H1 (cell line): ENCODE results near the gene PLEKHH3. TPM values are rescaled to one million over a fixed set of nuclear protein-coding genes. Genes with fewer than 3 reads are reported as not detected.

Experiments
- CTCF ChIA-PET: fragments of 300-600 bp; sonication (Branson Sonifier 250); formaldehyde crosslinking; loops from one replicate; lab custom pipeline; 2021; ENCODE audit not compliant: partially characterized antibody; lab: Charles Lee
- POLR2A ChIA-PET: fragments of 300-600 bp; sonication (Branson Sonifier 250); formaldehyde crosslinking; loops from one replicate; lab custom pipeline; 2021; ENCODE audit warnings: inconsistent platforms; ENCODE audit not compliant: partially characterized antibody; lab: Charles Lee
- DNase-seq, 2 experiments: peaks; one replicate each; pipeline versions ENCODE4 v3.0.0 to v3.0.0-alpha.2; 2010 to 2022; ENCODE audit warnings: low spot score in 2 of 2, low read depth in 1 of 2, mixed read lengths in 1 of 2
- FAIRE-seq: peaks from 2 replicates; lab custom pipeline; 2011; peaks lifted over from hg19 to GRCh38; lab: Jason Lieb, UNC
- H2AFZ ChIP-seq: 2 replicates; pipeline ENCODE4 v1.8.1; 2012; ENCODE audit warnings: low read length, inconsistent platforms
- H2AK5ac ChIP-seq: 2 replicates; pipeline ENCODE4 v1.6.1; 2013; ENCODE audit warnings: low read depth, low read length
- H2BK120ac ChIP-seq: replicated peaks from 2 replicates; pipeline ENCODE3; 2013; ENCODE audit warnings: low read depth, low read length, inconsistent platforms
- H2BK12ac ChIP-seq: 2 replicates; pipeline ENCODE4 v1.6.1; 2013; ENCODE audit warnings: low read depth, low read length
- H2BK15ac ChIP-seq: 2 replicates; pipeline ENCODE4 v1.6.1; 2013; ENCODE audit warnings: low read length
- H2BK20ac ChIP-seq: 2 replicates; pipeline ENCODE4 v1.6.1; 2013; ENCODE audit warnings: low read length
- H2BK5ac ChIP-seq: 2 replicates; pipeline ENCODE4 v1.6.1; 2013; ENCODE audit warnings: low read depth, low read length
- H3K14ac ChIP-seq: 2 replicates; pipeline ENCODE4 v1.6.1; 2013; ENCODE audit warnings: inconsistent platforms; ENCODE audit not compliant: insufficient read length
- H3K18ac ChIP-seq: 2 replicates; pipeline ENCODE4 v1.6.1; 2013; ENCODE audit warnings: low read length; ENCODE audit errors: extremely low read depth
- H3K23ac ChIP-seq: 2 replicates; pipeline ENCODE4 v1.6.1; 2013; ENCODE audit warnings: inconsistent platforms; ENCODE audit not compliant: insufficient read length
- H3K23me2 ChIP-seq: 2 replicates; pipeline ENCODE4 v1.6.1; 2013; ENCODE audit warnings: low read depth, low read length
- H3K27ac ChIP-seq: 2 replicates; pipeline ENCODE4 v1.6.1; 2011; ENCODE audit warnings: low read depth, low read length, inconsistent platforms
- H3K27me3 ChIP-seq, 4 experiments: replicated peaks in 1 of 4; 1 replicate in 1 of 4; 2 replicates in 3 of 4; pipeline versions ENCODE4 v1.6.1 to v1.8.1; 2011 to 2013; ENCODE audit warnings: low read length in 3 of 4, mild to moderate bottlenecking in 3 of 4, inconsistent platforms in 2 of 4, mixed read lengths in 2 of 4, moderate library complexity in 1 of 4; ENCODE audit not compliant: control insufficient read depth in 3 of 4, insufficient read depth in 3 of 4; ENCODE audit errors: extremely low read depth in 1 of 4
- H3K36me3 ChIP-seq, 4 experiments: 2 replicates each; pipeline versions ENCODE4 v1.6.1 to v1.8.1; 2011 to 2013; ENCODE audit warnings: mild to moderate bottlenecking in 4 of 4, low read length in 3 of 4, moderate library complexity in 2 of 4, control low read depth in 1 of 4, inconsistent platforms in 1 of 4; ENCODE audit not compliant: insufficient read depth in 4 of 4, control insufficient read depth in 2 of 4
- H3K4ac ChIP-seq: replicated peaks from 2 replicates; pipeline ENCODE3; 2013; ENCODE audit warnings: low read length, low read depth, mixed read lengths, inconsistent platforms; ENCODE audit not compliant: insufficient read length
- H3K4me1 ChIP-seq, 4 experiments: replicated peaks in 1 of 4; 1 replicate in 1 of 4; 2 replicates in 3 of 4; pipeline versions ENCODE4 v1.6.1 to v1.8.1; 2011 to 2013; ENCODE audit warnings: low read length in 3 of 4, inconsistent platforms in 2 of 4, mixed read lengths in 1 of 4; ENCODE audit not compliant: insufficient read depth in 4 of 4, control insufficient read depth in 3 of 4
- H3K4me2 ChIP-seq, 2 experiments: 2 replicates each; pipeline versions ENCODE4 v1.6.1 to v1.8.1; 2011 to 2013; ENCODE audit warnings: low read depth in 2 of 2, low read length in 2 of 2, control low read depth in 1 of 2, inconsistent platforms in 1 of 2, mild to moderate bottlenecking in 1 of 2; ENCODE audit not compliant: insufficient read depth in 1 of 2
- H3K4me3 ChIP-seq, 4 experiments: fragments of 200-600, 300-600 bp in 1 of 4; sonication (generic), shearing (Covaris generic), sonication (Bioruptor Twin) in 1 of 4; 2 replicates each; pipeline versions ENCODE4 v1.5.1 to v1.8.1; 2011 to 2016; ENCODE audit warnings: low read length in 4 of 4, low read depth in 3 of 4, control low read depth in 2 of 4, inconsistent platforms in 2 of 4, mild to moderate bottlenecking in 2 of 4, mixed read lengths in 1 of 4, moderate library complexity in 1 of 4; ENCODE audit not compliant: insufficient read depth in 2 of 4; ENCODE audit errors: extremely low read depth in 1 of 4
- H3K56ac ChIP-seq: replicated peaks from 2 replicates; pipeline ENCODE3; 2013; ENCODE audit warnings: low read depth, mild to moderate bottlenecking, mixed read lengths, low read length, inconsistent platforms; ENCODE audit not compliant: insufficient read length
- H3K79me1 ChIP-seq: 2 replicates; pipeline ENCODE4 v1.6.1; 2013; ENCODE audit warnings: low read depth, low read length, control low read depth
- H3K79me2 ChIP-seq, 2 experiments: 2 replicates each; pipeline versions ENCODE4 v1.6.1 to v1.8.1; 2012 to 2013; ENCODE audit warnings: low read length in 2 of 2, mild to moderate bottlenecking in 2 of 2, inconsistent platforms in 1 of 2; ENCODE audit not compliant: insufficient read depth in 2 of 2, control insufficient read depth in 1 of 2
- H3K9ac ChIP-seq, 4 experiments: replicated peaks in 1 of 4; 1 replicate in 1 of 4; 2 replicates in 3 of 4; pipeline versions ENCODE4 v1.6.1 to v1.8.1; 2011 to 2013; ENCODE audit warnings: low read depth in 3 of 4, low read length in 3 of 4, control low read depth in 2 of 4, mild to moderate bottlenecking in 2 of 4, moderate library complexity in 2 of 4, inconsistent platforms in 1 of 4; ENCODE audit errors: extremely low read depth in 1 of 4
- H3K9me3 ChIP-seq, 2 experiments: 2 replicates each; pipeline versions ENCODE4 v1.6.1 to v1.8.1; 2012 to 2013; ENCODE audit warnings: mild to moderate bottlenecking in 2 of 2, moderate library complexity in 2 of 2, control low read depth in 1 of 2, inconsistent platforms in 1 of 2, low read depth in 1 of 2, low read length in 1 of 2, mixed read lengths in 1 of 2; ENCODE audit not compliant: insufficient read depth in 2 of 2
- H4K20me1 ChIP-seq, 2 experiments: replicated peaks in 1 of 2; 2 replicates each; pipeline versions ENCODE3 to v1.8.1; 2011 to 2013; ENCODE audit warnings: inconsistent platforms in 2 of 2, low read length in 2 of 2, mild to moderate bottlenecking in 1 of 2; ENCODE audit not compliant: insufficient read depth in 2 of 2, control insufficient read depth in 1 of 2
- H4K5ac ChIP-seq: 2 replicates; pipeline ENCODE4 v1.6.1; 2013; ENCODE audit warnings: low read length, low read depth, mixed read lengths, inconsistent platforms; ENCODE audit not compliant: insufficient read length
- H4K8ac ChIP-seq: 2 replicates; pipeline ENCODE4 v1.8.0; 2013; ENCODE audit warnings: mild to moderate bottlenecking, moderate library complexity, low read length, inconsistent platforms; ENCODE audit not compliant: insufficient read depth; ENCODE audit errors: extremely low read depth
- H4K91ac ChIP-seq: replicated peaks from 2 replicates; pipeline ENCODE3; 2013; ENCODE audit warnings: low read length, mixed read lengths, inconsistent platforms; ENCODE audit not compliant: insufficient read length
- CBX5 ChIP-seq: fragments of 300-800, 300-1000 bp; sonication (generic); IDR thresholded peaks from 2 replicates; pipeline ENCODE4 v1.7.1; 2016; ENCODE audit warnings: antibody characterized with exemption, low read length, low read depth
- CHD2 ChIP-seq: IDR thresholded peaks from 2 replicates; pipeline ENCODE4 v1.6.1; 2012; ENCODE audit warnings: low read length, improper control_type of control experiment
- CTBP2 ChIP-seq: IDR thresholded peaks from 2 replicates; pipeline ENCODE4 v1.7.0; 2011; ENCODE audit warnings: borderline replicate concordance, mild to moderate bottlenecking, moderate library complexity, mixed read lengths, low read length; ENCODE audit not compliant: insufficient read depth, insufficient read length
- FOSL1 ChIP-seq: IDR thresholded peaks from 2 replicates; pipeline ENCODE4 v1.6.1; 2011; ENCODE audit warnings: mild to moderate bottlenecking, low read depth, low read length, moderate library complexity; ENCODE audit not compliant: insufficient read depth
- KDM1A ChIP-seq: fragments of 200-600, 300-600 bp; sonication (generic); IDR thresholded peaks from 2 replicates; pipeline ENCODE4 v1.7.1; 2016; ENCODE audit warnings: mild to moderate bottlenecking, low read length, borderline replicate concordance
- KDM5A ChIP-seq: fragments of 200-600 bp; IDR thresholded peaks from 2 replicates; pipeline ENCODE4 v1.7.1; 2012; ENCODE audit warnings: mild to moderate bottlenecking, low read length, inconsistent platforms, mixed read lengths
- RAD21 ChIP-seq, 2 experiments: IDR thresholded peaks in 1 of 2; conservative IDR thresholded peaks in 1 of 2; 2 replicates each; pipeline ENCODE4 v1.6.1; 2011; ENCODE audit warnings: low read depth in 2 of 2, low read length in 2 of 2, improper control_type of control experiment in 1 of 2, inconsistent platforms in 1 of 2, mild to moderate bottlenecking in 1 of 2, moderate library complexity in 1 of 2
- RNF2 ChIP-seq: fragments of 200-900, 300-1000 bp; sonication (generic); IDR thresholded peaks from 2 replicates; pipeline ENCODE4 v1.7.1; 2016; ENCODE audit warnings: borderline replicate concordance, low read depth, mild to moderate bottlenecking, antibody characterized with exemption, low read length; ENCODE audit not compliant: poor library complexity, severe bottlenecking; ENCODE audit errors: missing control alignments
- SIN3A ChIP-seq, 2 experiments: IDR thresholded peaks in 1 of 2; conservative IDR thresholded peaks in 1 of 2; 2 replicates each; pipeline ENCODE4 v1.6.1; 2011 to 2012; ENCODE audit warnings: low read length in 2 of 2, improper control_type of control experiment in 1 of 2, low read depth in 1 of 2, mild to moderate bottlenecking in 1 of 2
- YY1 ChIP-seq: IDR thresholded peaks from 2 replicates; pipeline ENCODE4 v1.6.1; 2011; ENCODE audit warnings: low read depth, mild to moderate bottlenecking, low read length
- WGBS, 2 experiments: shearing (Covaris generic) in 1 of 2; methylation state at CpG; one replicate each; pipeline versions ENCODE4 v1.1.6 to v1.1.7; 2013 to 2015; ENCODE audit warnings: low lambda C conversion rate in 2 of 2, mixed read lengths in 2 of 2, inconsistent platforms in 1 of 2, low coverage in 1 of 2, missing lambda C conversion rate in 1 of 2; ENCODE audit not compliant: insufficient replicate concordance in 2 of 2, insufficient coverage in 1 of 2, insufficient read length in 1 of 2; ENCODE audit errors: extremely low coverage in 1 of 2, missing lambda C conversion rate in 1 of 2; 5-methylcytosine and 5-hydroxymethylcytosine counted together
- polyA plus RNA-seq, 7 experiments: library from polyadenylated mRNA; depleted of rRNA in 3 of 7; stranded (reverse) in 5 of 7; unstranded in 2 of 7; fragments of >200 nt in 5 of 7; fragments of 200-250 nt in 2 of 7; gene quantifications; 1 replicate in 5 of 7; 2 replicates in 1 of 7; 4 replicates in 1 of 7; pipeline versions ENCODE4 v1.2.1 to v1.2.3, GENCODE V29; 2011 to 2013; ENCODE audit warnings: missing spikeins in 2 of 7, mixed read lengths in 2 of 7
- total RNA-seq: library from RNA; stranded (reverse); fragmentation: NEBNext Ultra II Directional; extraction: Animal tissue kit (Norgen Biotek cat#: 25700); gene quantifications from 2 replicates; pipeline ENCODE4 v1.2.1, GENCODE V29; 2021

Gene PLEKHH3
- total and polyA plus RNA-seq, 2 of the 8 experiments (the other 6 are each of a cell fraction or from before 2014, with no cell fraction given) = 11.1 to 13.5 TPM

- FAIRE-seq (peak; percentile 28), DNase-seq (peak in 1 of 2 experiments; percentile 77)
- Histone ChIP-seq H4K20me1 (peaks cover 0 to 2% of the 10 kb centered on the region in 2 experiments), H2BK15ac (no peak overlapping the region; the same call in 1 of the 2 replicates), H3K9me3 (no peaks in the 10 kb centered on the region), H3K4me1 (peaks cover 0 to 4% (median 4%) of the 10 kb centered on the region in 4 experiments; a peak in 3 of 7 replicates), H3K36me3 (peaks cover 13 to 23% (median 19%) of the 10 kb centered on the region in 4 experiments; a peak in 7 of 8 replicates), H2BK5ac (no peak overlapping the region), H3K79me1 (no peaks in the 10 kb centered on the region), H4K5ac (no peak overlapping the region), H3K27me3 (no peaks in the 10 kb centered on the region), H3K56ac (no peak overlapping the region), H2BK12ac (no peak overlapping the region), H2AFZ (no peak overlapping the region), H3K4me3 (no peak overlapping the region), H3K18ac (peak overlapping the region; percentile 20; the same call in 1 of the 2 replicates), H2BK120ac (no peak overlapping the region), H3K23me2 (no peaks in the 10 kb centered on the region), H3K79me2 (no peaks in the 10 kb centered on the region), H3K4me2 (peak overlapping the region in 1 of 2 experiments; percentile 26; a peak in 1 of 4 replicates), H3K14ac (no peak overlapping the region), H2BK20ac (no peak overlapping the region), H4K91ac (no peak overlapping the region), H3K23ac (no peak overlapping the region), H4K8ac (0 out of 2 replicates have a peak overlapping the region, but pooled peaks have one; percentile 12), H2AK5ac (no peak overlapping the region), H3K4ac (no peak overlapping the region), H3K27ac (no peak overlapping the region), H3K9ac (no peak overlapping the region)
- CTCF ChIA-PET = interaction anchor here (0.7 to 3.8 kb wide), 18 partner anchors 9 to 107 kb away, joined by 3 to 37 read pairs (median 5); partner anchors contain the start of genes RETREG3, TUBG1 and TUBG2
- WGBS, 2 experiments = 66% methylated on average over 9 of the region's 9 CpGs; no CpG with 5 or more reads in 1 of the 2 experiments
- POLR2A ChIA-PET = interaction anchor here (0.6 to 1.9 kb wide), 17 partner anchors 9 to 514 kb away, joined by 3 to 12 read pairs (median 3); partner anchors contain the start of genes PSMC3IP, RETREG3, TUBG1 and TUBG2
- TF ChIP-seq RNF2 (no peak), CBX5 (no peak), KDM1A (peak; percentile 69; the same call in 1 of the 2 replicates), KDM5A (no peak), CHD2 (no peak), SIN3A (conservative IDR thresholded peaks at IDR 0.05 in 1 of 2, IDR thresholded peaks at IDR 0.05 in 1 of 2; ENCODE audit: low read depth in 1 of 2, low read length in 2 of 2) (peak in 1 of 2 experiments; percentile 6; a peak in 1 of 4 replicates), FOSL1 (no peak), YY1 (no peak), CTBP2 (no peak), RAD21 (IDR thresholded peaks at IDR 0.05 in 1 of 2, conservative IDR thresholded peaks at IDR 0.05 in 1 of 2; ENCODE audit: low read depth in 2 of 2, low read length in 2 of 2) (peak; percentile 60 to 71)
These were observed 58.2 kb downstream of the PLEKHH3 start for GRCh38 chr17:42618442-42619150.
